ENCODE results near the gene DXO. TPM values are rescaled to one million over a fixed set of nuclear protein-coding genes. Genes with fewer than 3 reads are reported as not detected.

Gene DXO
- 7.3 and 8.3 TPM in 2 replicates for total RNA-seq

GRCh38 chr6:31971993-31972708, at the start of gene DXO:
DXO (minus strand) TSS chr6:31972138; CDS start chr6:31971675, 463 bp downstream.

GRCh38 chr6:32014547-32014946, 42.6 kb upstream of the DXO start, which contains the start of gene C4B:
C4B (plus strand) TSS chr6:32014795; CDS start chr6:32014846, 51 bp downstream.

GRCh38 chr6:31981744-31982143, 9.8 kb upstream of the DXO start, which contains the start of gene C4A:
C4A (plus strand) TSS chr6:31982057; CDS start chr6:31982108, 51 bp downstream.

DNA sequence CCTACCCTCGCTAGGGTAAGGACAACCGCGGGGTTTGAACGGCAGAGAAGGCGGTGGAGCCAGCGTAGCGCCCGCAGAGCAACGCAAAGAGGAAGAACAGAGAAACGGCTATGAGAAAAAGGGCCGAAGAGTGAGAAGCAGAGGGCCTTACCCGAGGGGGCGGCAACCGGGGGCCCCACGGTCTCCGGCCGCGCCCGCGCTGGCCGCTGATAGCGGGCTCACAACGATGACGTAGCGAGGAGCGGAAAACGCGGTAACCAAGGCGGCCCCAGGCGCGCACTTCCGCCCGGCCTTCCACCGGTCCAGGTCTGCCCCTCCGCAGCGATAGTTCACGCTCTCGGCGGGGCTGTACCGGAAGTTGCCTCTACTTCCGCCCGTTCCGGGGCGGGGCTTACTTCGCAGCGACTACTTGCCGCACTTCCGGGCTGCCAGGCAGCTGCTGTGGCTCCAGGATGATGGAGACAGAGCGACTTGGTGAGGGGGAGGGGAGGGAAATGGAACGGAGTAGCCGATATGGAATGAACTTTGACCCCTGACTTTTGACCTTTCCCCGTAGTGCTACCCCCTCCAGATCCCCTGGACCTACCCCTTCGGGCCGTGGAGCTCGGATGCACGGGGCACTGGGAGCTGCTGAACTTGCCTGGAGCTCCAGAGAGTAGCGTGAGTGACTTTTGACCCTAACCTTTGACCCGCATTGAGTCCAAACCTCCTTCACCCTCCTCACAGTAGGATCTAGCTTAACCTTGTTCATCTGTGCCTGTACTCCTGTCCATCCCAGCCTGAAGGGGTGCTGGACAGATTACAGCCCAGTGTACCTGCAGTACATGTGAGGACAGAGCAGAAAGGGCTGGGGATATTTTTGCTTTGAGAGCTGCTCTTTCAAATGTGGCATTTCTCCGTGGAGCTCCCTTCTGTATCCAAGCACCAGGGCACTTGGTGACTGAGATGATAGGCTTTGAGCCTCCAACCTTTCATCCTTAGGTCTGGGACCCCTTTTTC, 12.9 kb downstream of the DXO start, which contains the start of the genes NELFE and SKIC2:
Gene NELFE, minus strand, starts transcription at position 231 of the 999 bp plus-strand sequence. CDS start 525 bp downstream, outside the sequence.
Gene SKIC2, plus strand, starts transcription at position 435 of the 999 bp plus-strand sequence. Its CDS starts 18 bp downstream, at position 453.

GRCh38 chr6:31945507-31946369, 26.2 kb downstream of the DXO start, which contains the start of gene CFB:
CFB (plus strand) TSS chr6:31946095; CDS start chr6:31946222, 127 bp downstream.

GRCh38 chr6:31927242-31927862, 44.6 kb downstream of the DXO start, which contains the start of gene C2:
C2 (plus strand) TSS chr6:31927717; CDS start chr6:31927753, 36 bp downstream.

Other genes with a start within 250 kb of the DXO start
- gene MPIG6B, start 248.8 kb downstream of the DXO start, total RNA-seq, result not detected in 2 replicates
- 122 and 139 TPM in 2 replicates for gene DDAH2, start 242.8 kb downstream of the DXO start, total RNA-seq
- gene CLIC1, start 235.6 kb downstream of the DXO start, total RNA-seq, result 545 and 566 TPM in 2 replicates
- 2.3 and 3.0 TPM in 2 replicates for gene MSH5, start 232.1 kb downstream of the DXO start, total RNA-seq
- 2.2 and 8.0 TPM in 2 replicates for gene SAPCD1, start 209.5 kb downstream of the DXO start, total RNA-seq
- 0.09 and 0.22 TPM in 2 replicates for gene VWA7, start 194.8 kb downstream of the DXO start, total RNA-seq
- gene VARS1, start 176.4 kb downstream of the DXO start, total RNA-seq, result 31.2 and 36.4 TPM in 2 replicates
- 22.2 and 26.3 TPM in 2 replicates for gene LSM2, start 165.2 kb downstream of the DXO start, total RNA-seq
- 1.2 and 1.5 TPM in 2 replicates for gene HSPA1L, start 156.9 kb downstream of the DXO start, total RNA-seq
- 78.6 and 81.2 TPM in 2 replicates for gene HSPA1A, start 156.6 kb downstream of the DXO start, total RNA-seq
- gene HSPA1B, start 144.4 kb downstream of the DXO start, total RNA-seq, result 16.9 and 34.6 TPM in 2 replicates
- 43.3 and 54.0 TPM in 2 replicates for gene NEU1, start 109.3 kb downstream of the DXO start, total RNA-seq
- not detected in 2 replicates for gene SLC44A4, start 93.1 kb downstream of the DXO start, total RNA-seq
- gene EHMT2, start 74.4 kb downstream of the DXO start, total RNA-seq, result 24.9 and 29.6 TPM in 2 replicates
- gene ZBTB12, start 70.1 kb downstream of the DXO start, total RNA-seq, result 2.4 and 2.8 TPM in 2 replicates
- gene C2, start 44.4 kb downstream of the DXO start, total RNA-seq, result 0.17 and 0.22 TPM in 2 replicates
- gene CFB, start 26.0 kb downstream of the DXO start, total RNA-seq, result 0.09 and 0.22 TPM in 2 replicates
- 68.1 and 76.8 TPM in 2 replicates for gene NELFE, start 13.2 kb downstream of the DXO start, total RNA-seq
- 23.6 and 24.9 TPM in 2 replicates for gene SKIC2, start 13.0 kb downstream of the DXO start, total RNA-seq
- 1.0 and 1.3 TPM in 2 replicates for gene C4A, start 9.9 kb upstream of the DXO start, total RNA-seq
- gene C4B, start 42.7 kb upstream of the DXO start, total RNA-seq, result 1.1 and 1.3 TPM in 2 replicates
- gene CYP21A2, start 66.3 kb upstream of the DXO start, total RNA-seq, result under 0.01 TPM in 2 replicates
- gene TNXB, start 137.2 kb upstream of the DXO start, total RNA-seq, result 10.1 and 17.2 TPM in 2 replicates
- gene ATF6B, start 156.1 kb upstream of the DXO start, total RNA-seq, result 11.9 and 13.2 TPM in 2 replicates
- gene FKBPL, start 158.2 kb upstream of the DXO start, total RNA-seq, result 6.0 and 7.4 TPM in 2 replicates
- under 0.01 TPM in 1 of 2 replicates, not detected in the other for gene PRRT1, start 179.8 kb upstream of the DXO start, total RNA-seq
- 53.0 and 75.2 TPM in 2 replicates for gene PPT2, start 182.0 kb upstream of the DXO start, total RNA-seq
- gene EGFL8, start 192.5 kb upstream of the DXO start, total RNA-seq, result 1.3 and 2.8 TPM in 2 replicates
- gene AGPAT1, start 203.9 kb upstream of the DXO start, total RNA-seq, result 7.9 and 8.1 TPM in 2 replicates
- gene RNF5, start 206.3 kb upstream of the DXO start, total RNA-seq, result 46.2 and 61.2 TPM in 2 replicates
- gene AGER, start 212.1 kb upstream of the DXO start, total RNA-seq, result 0.60 and 0.65 TPM in 2 replicates
- gene PBX2, start 218.1 kb upstream of the DXO start, total RNA-seq, result 40.7 and 42.5 TPM in 2 replicates
- gene GPSM3, start 220.5 kb upstream of the DXO start, total RNA-seq, result 5.9 and 7.5 TPM in 2 replicates

Measured in dermis lymphatic vessel endothelial cell (primary cell).